Measurements from ENCODE around the gene BMPER. TPM values are rescaled to one million over a fixed set of nuclear protein-coding genes. Genes with fewer than 3 reads are reported as not detected.

The BMPER gene
- total and polyA plus RNA-seq, 8 donors, result 1.9 to 9.5 (median 4.6) TPM; not detected in 1

GRCh38 chr7:33940503-33940902 is 35.2 kb downstream of the BMPER start:
- DNase-seq, result no peak
- intact Hi-C loops (cut with DNase I; ENCODE audit: low total_unique reads), result no loop called here
- Histone ChIP-seq H3K4me1 (no peaks in the 10 kb centered on the region), H3K9me3 (no peaks in the 10 kb centered on the region), H3K36me3 (peaks cover 0 to 21% (median 3%) of the 10 kb centered on the region in 4 donors), H3K27me3 (no peaks in the 10 kb centered on the region), H3K4me3 (no peak overlapping the region), H3K27ac (no peak overlapping the region)
- TF ChIP-seq POLR2AphosphoS5 (IDR thresholded peaks at IDR 0.05), result no peak
- TF ChIP-seq EP300 (IDR thresholded peaks at IDR 0.05), result no peak
- TF ChIP-seq POLR2A (IDR thresholded peaks at IDR 0.05), result no peak
- TF ChIP-seq, protein P1, sequence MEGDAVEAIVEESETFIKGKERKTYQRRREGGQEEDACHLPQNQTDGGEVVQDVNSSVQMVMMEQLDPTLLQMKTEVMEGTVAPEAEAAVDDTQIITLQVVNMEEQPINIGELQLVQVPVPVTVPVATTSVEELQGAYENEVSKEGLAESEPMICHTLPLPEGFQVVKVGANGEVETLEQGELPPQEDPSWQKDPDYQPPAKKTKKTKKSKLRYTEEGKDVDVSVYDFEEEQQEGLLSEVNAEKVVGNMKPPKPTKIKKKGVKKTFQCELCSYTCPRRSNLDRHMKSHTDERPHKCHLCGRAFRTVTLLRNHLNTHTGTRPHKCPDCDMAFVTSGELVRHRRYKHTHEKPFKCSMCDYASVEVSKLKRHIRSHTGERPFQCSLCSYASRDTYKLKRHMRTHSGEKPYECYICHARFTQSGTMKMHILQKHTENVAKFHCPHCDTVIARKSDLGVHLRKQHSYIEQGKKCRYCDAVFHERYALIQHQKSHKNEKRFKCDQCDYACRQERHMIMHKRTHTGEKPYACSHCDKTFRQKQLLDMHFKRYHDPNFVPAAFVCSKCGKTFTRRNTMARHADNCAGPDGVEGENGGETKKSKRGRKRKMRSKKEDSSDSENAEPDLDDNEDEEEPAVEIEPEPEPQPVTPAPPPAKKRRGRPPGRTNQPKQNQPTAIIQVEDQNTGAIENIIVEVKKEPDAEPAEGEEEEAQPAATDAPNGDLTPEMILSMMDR (IDR thresholded peaks at IDR 0.05), result no peak

- no peaks in the 10 kb centered on the region for H3K9me3 ChIP-seq
- H3K27me3 ChIP-seq, result no peaks in the 10 kb centered on the region
- WGBS, 5 donors, result 78 to 96% (median 85%) methylated on average over 6 of the region's 6 CpGs
- no peaks in the 10 kb centered on the region for H3K4me1 ChIP-seq
- H3K4me3 ChIP-seq, result no peak overlapping the region
- H3K27ac ChIP-seq, result no peak overlapping the region
- intact Hi-C loops (cut with DNase I; ENCODE audit: low total_unique reads), result no loop called here
- TF ChIP-seq EP300 (IDR thresholded peaks at IDR 0.05), result no peak
- TF ChIP-seq, protein P1 (IDR thresholded peaks at IDR 0.05), result no peak
- TF ChIP-seq POLR2AphosphoS5 (IDR thresholded peaks at IDR 0.05), result no peak
- TF ChIP-seq POLR2A (IDR thresholded peaks at IDR 0.05), result no peak
- peaks cover 0 to 21% (median 3%) of the 10 kb centered on the region in 4 donors for H3K36me3 ChIP-seq
- DNase-seq, result no peak
Measured at GRCh38 chr7:33941418-33941817, 36.1 kb downstream of the BMPER start.

- H3K4me1 ChIP-seq, result peaks cover 0 to 8% (median 0%) of the 10 kb centered on the region in 4 donors
- H3K36me3 ChIP-seq, result no peaks in the 10 kb centered on the region
- intact Hi-C loops (cut with DNase I; ENCODE audit: low total_unique reads), result no loop called here
- H3K27ac ChIP-seq, result no peak overlapping the region
- H3K9me3 ChIP-seq, result no peaks in the 10 kb centered on the region
- H3K27me3 ChIP-seq, result no peaks in the 10 kb centered on the region
- H3K4me3 ChIP-seq, result no peak overlapping the region
- no peak for TF ChIP-seq POLR2AphosphoS5 (IDR thresholded peaks at IDR 0.05)
- TF ChIP-seq POLR2A (IDR thresholded peaks at IDR 0.05), result no peak
- no peak for TF ChIP-seq EP300 (IDR thresholded peaks at IDR 0.05)
- TF ChIP-seq, protein P1 (IDR thresholded peaks at IDR 0.05), result no peak
- 54 to 73% (median 67%) methylated on average over 3 of the region's 3 CpGs for WGBS, 5 donors
- DNase-seq, result no peak
Measured at GRCh38 chr7:33946094-33946699, 40.9 kb downstream of the BMPER start.

DNA sequence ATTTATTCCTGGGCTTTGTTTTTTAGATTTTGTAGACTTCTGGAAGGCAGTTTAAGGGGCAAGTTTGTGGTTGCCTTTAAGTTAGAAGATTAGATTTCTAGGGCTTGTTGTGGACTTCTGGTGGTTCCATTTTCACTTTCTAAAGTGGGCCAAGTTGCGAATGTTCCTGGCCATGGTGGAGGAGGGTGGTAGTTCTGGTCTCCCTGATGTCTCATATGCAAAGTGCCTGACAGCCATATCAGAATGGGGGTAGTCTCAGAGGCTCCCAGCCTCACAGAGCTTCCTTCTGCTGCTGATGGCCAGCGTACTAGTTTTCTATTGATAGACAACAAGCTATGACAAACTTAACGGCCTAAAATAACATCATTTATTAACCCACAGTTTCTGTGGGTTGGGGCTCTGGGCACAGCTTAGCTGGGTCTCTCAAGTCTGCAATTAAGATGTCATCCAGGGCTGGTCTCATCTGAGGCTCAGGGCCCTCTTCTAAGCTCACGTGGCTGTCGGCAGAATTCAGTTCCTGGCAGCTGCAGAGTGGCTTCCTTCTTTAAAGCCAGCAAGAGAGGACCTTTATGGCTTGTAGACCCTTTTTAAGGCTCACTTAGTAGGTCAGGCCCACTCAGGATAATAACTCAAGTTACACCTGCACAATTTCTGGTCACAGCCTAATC is 44.8 kb downstream of the BMPER start:
- intact Hi-C loops (cut with DNase I; ENCODE audit: low total_unique reads), result no loop called here
- TF ChIP-seq POLR2A (IDR thresholded peaks at IDR 0.05), result no peak
- TF ChIP-seq POLR2AphosphoS5 (IDR thresholded peaks at IDR 0.05), result no peak
- TF ChIP-seq, protein P1 (IDR thresholded peaks at IDR 0.05), result no peak
- TF ChIP-seq EP300 (IDR thresholded peaks at IDR 0.05), result no peak
- H3K4me1 ChIP-seq, result peaks cover 0 to 8% (median 0%) of the 10 kb centered on the region in 4 donors
- H3K27me3 ChIP-seq, result no peaks in the 10 kb centered on the region
- no peak overlapping the region for H3K4me3 ChIP-seq
- H3K36me3 ChIP-seq, result no peaks in the 10 kb centered on the region
- H3K9me3 ChIP-seq, result no peaks in the 10 kb centered on the region
- 87 to 94% (median 92%) methylated on average over 4 to 5 of the region's 5 CpGs for WGBS, 5 donors
- no peak overlapping the region for H3K27ac ChIP-seq
- no peak for DNase-seq

Measured in stomach (tissue), 9 donors.